ENCODE measurements around the gene MS4A7. TPM values are rescaled to one million over a fixed set of nuclear protein-coding genes. Genes with fewer than 3 reads are reported as not detected.

The MS4A7 gene
- total and polyA plus RNA-seq, 2 of the 4 experiments (the other 2 are of a cell fraction) = not detected

- no peak for ATAC-seq (ENCODE audit: low read depth)
- Histone ChIP-seq H4K91ac (ENCODE audit: insufficient read depth, low read depth, low read length) (no peak overlapping the region), H2AFZ (replicated peaks; ENCODE audit: low read length, poor library complexity) (no peak overlapping the region), H2BK120ac (ENCODE audit: low read depth, low read length) (no peak overlapping the region), H3K4me2 (ENCODE audit: low read depth, low read length) (no peak overlapping the region), H4K20me1 (ENCODE audit: insufficient read depth, low read length) (no peaks in the 10 kb centered on the region), H4K8ac (ENCODE audit: low read depth in 2 of 2, low read length in 2 of 2) (no peak overlapping the region), H4K5ac (ENCODE audit: low read depth, low read length) (no peak overlapping the region), H3K23ac (ENCODE audit: low read depth, low read length) (no peak overlapping the region), H2BK20ac (ENCODE audit: low read depth, low read length) (no peak overlapping the region), H3K18ac (ENCODE audit: low read depth, low read length) (no peak overlapping the region), H2AK5ac (ENCODE audit: low read depth, low read length) (no peak overlapping the region), H2BK15ac (ENCODE audit: low read depth, low read length) (no peak overlapping the region), H3K4me3 (ENCODE audit: insufficient read depth, low read depth, low read length) (no peak overlapping the region), H3K27me3 (ENCODE audit: control insufficient read depth, insufficient read depth, low read length) (no peaks in the 10 kb centered on the region), H3K27ac (ENCODE audit: insufficient read depth, low read length) (no peak overlapping the region), H3K9ac (ENCODE audit: low read depth, low read length) (no peak overlapping the region), H3K4ac (ENCODE audit: low read depth, low read length) (no peak overlapping the region), H3K4me1 (ENCODE audit: control insufficient read depth, insufficient read depth, low read length) (no peaks in the 10 kb centered on the region), H2BK5ac (ENCODE audit: low read depth, low read length, poor library complexity, severe bottlenecking) (no peak overlapping the region), H3K36me3 (ENCODE audit: control insufficient read depth, insufficient read depth, low read length) (no peaks in the 10 kb centered on the region), H3K14ac (replicated peaks; ENCODE audit: low read depth, low read length) (no peak overlapping the region), H3K79me1 (ENCODE audit: low read depth in 1 of 2, low read length in 2 of 2) (no peaks in the 10 kb centered on the region), H3K56ac (ENCODE audit: extremely low read depth, insufficient read depth, low read length) (no peak overlapping the region), H3K9me3 (ENCODE audit: control insufficient read depth, insufficient read depth, low read length) (no peaks in the 10 kb centered on the region; the same call in 1 of the 2 replicates), H2AK9ac (replicated peaks; ENCODE audit: low read depth, low read length, poor library complexity) (no peak overlapping the region), H3K9me1 (ENCODE audit: insufficient read depth, low read length) (no peaks in the 10 kb centered on the region)
- intact Hi-C loops (cut with micrococcal nuclease) (no loop called here), in situ Hi-C loops (cut with MboI; ENCODE audit: low sequenced_read_pairs) (no loop called here), dilution Hi-C loops (cut with HindIII; ENCODE audit: low sequenced_read_pairs, unreplicated experiment) (no loop called here)
- TF ChIP-seq BHLHE40 (IDR thresholded peaks at IDR 0.05; ENCODE audit: low read depth, low read length) = no peak
- TF ChIP-seq POLR2A (IDR thresholded peaks at IDR 0.05; ENCODE audit: low read depth, low read length) = no peak
- WGBS, 2 experiments (ENCODE audit: extremely low coverage in 2 of 2, insufficient read length in 1 of 2) = no CpG with 5 or more reads among the region's 2 CpGs
- no peak for DNase-seq
- ChIA-PET POLR2A (ENCODE audit: unreplicated experiment) (no interaction called here), CTCF (no interaction called here)
- BruUV-seq (replicated peaks) = no TSS peak
Observed at GRCh38 chr11:60338053-60338452, 40.3 kb upstream of the MS4A7 start.
